ENCODE measurements around the gene SLC46A3.

DNA sequence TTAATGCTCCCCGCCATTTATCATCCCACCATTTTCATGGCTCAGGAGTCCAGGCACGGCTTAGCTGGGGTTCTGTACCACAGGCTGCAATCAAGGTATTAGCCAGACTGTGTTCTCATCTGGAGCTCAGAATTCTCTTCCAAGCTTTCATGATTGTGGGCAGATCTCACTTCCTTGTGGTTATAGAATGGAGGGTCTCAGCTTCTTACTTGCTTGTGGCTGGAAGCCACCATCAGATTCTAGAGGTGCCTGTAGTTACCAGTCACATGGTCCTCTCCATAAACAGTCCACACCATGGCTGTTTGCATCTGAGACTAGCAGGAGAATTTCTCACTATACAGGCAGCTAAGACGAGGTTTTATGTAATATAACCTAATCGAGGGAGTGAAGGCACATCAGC lies 45.1 kb upstream of the SLC46A3 start:
- TF ChIP-seq, protein P1, sequence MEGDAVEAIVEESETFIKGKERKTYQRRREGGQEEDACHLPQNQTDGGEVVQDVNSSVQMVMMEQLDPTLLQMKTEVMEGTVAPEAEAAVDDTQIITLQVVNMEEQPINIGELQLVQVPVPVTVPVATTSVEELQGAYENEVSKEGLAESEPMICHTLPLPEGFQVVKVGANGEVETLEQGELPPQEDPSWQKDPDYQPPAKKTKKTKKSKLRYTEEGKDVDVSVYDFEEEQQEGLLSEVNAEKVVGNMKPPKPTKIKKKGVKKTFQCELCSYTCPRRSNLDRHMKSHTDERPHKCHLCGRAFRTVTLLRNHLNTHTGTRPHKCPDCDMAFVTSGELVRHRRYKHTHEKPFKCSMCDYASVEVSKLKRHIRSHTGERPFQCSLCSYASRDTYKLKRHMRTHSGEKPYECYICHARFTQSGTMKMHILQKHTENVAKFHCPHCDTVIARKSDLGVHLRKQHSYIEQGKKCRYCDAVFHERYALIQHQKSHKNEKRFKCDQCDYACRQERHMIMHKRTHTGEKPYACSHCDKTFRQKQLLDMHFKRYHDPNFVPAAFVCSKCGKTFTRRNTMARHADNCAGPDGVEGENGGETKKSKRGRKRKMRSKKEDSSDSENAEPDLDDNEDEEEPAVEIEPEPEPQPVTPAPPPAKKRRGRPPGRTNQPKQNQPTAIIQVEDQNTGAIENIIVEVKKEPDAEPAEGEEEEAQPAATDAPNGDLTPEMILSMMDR (conservative IDR thresholded peaks at IDR 0.05) = no peak
- TF ChIP-seq ZFX (IDR thresholded peaks at IDR 0.05) = no peak

Measured in C4-2B (cell line).